ENCODE measurements around the gene NUAK1.

NUAK1 gene

DNA sequence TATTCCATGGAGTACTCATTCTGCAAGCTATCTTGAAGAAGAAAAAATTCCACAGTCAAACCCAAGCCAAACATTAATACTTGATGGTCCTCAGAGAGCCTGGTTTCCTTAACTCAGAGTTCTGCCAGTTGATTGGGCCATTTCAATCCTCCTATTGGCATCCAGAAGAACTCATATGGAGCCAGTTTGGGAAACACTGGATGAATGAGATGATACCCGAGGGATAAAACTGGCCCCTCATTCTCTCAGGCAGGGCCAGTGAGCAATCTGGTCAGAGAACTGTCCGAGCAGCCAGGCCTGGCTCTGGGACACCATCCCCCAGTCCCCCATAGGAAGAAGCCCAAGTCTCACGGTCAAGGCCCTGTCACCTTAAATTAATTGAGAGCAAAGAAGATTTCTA, 48.8 kb downstream of the NUAK1 start:
- TF ChIP-seq EZH2phosphoT487 (IDR thresholded peaks at IDR 0.05; ENCODE audit: low read depth) = no peak
- no peak for TF ChIP-seq CTCF (IDR thresholded peaks at IDR 0.05; ENCODE audit: low read depth, low read length)
- no peaks in the 10 kb centered on the region for H3K79me2 ChIP-seq (ENCODE audit: low read length)

DNA sequence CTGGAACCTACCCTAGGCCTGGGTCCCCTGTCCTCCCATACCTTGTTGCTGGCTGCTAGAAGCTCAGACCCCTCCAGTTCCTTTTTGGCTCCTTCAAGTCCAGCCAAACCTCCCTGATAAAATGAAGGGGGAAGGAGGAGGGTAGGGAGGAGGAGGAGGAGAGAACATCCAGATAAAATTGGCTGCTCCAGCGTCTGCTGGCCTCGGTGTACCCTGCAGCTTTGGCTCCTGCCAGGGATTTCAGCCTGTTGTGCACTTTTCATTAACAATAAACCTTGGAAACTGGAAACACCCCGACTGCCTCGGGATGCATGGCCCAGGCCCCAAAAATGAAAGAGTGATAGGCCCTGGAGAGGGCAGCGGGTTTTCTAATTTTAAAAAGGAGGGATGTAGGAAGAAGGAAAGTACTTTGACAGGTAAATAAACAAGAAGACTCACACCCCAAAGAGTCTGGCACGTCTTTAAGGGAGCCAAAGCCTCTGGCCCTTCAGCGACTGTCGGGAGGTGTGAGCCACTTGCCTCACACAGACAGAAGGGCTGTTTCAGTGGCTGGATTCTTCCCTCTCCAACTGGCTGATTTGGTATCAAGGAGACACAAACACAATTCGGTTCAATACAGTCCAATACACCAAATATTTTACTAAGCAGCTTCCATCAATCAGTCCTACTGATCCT, 49.8 kb downstream of the NUAK1 start:
- Histone ChIP-seq H3K27me3 (ENCODE audit: low read depth, low read length) (peaks cover 33% of the 10 kb centered on the region), H3K79me2 (ENCODE audit: low read length) (no peaks in the 10 kb centered on the region)

More for the DNA sequence above, 48.8 kb downstream of the NUAK1 start:
- Histone ChIP-seq H3K4me1 (ENCODE audit: low read length) (peaks cover 9% of the 10 kb centered on the region), H4K20me1 (ENCODE audit: insufficient read depth, low read length) (no peaks in the 10 kb centered on the region), H3K27ac (ENCODE audit: low read length) (no peak overlapping the region), H2AFZ (ENCODE audit: low read depth, low read length) (no peak overlapping the region), H3K36me3 (replicated peaks; ENCODE audit: low read depth, low read length) (no peaks in the 10 kb centered on the region), H3K9me3 (ENCODE audit: insufficient read depth, low read length) (no peaks in the 10 kb centered on the region), H3K27me3 (ENCODE audit: low read depth, low read length) (peaks cover 35% of the 10 kb centered on the region), H3K4me2 (ENCODE audit: low read length) (no peak overlapping the region), H3K9ac (ENCODE audit: low read length) (no peak overlapping the region), H3K4me3 (ENCODE audit: low read length) (no peak overlapping the region)

GRCh38 chr12:106088246-106088808, 50.4 kb downstream of the NUAK1 start:
- no peaks in the 10 kb centered on the region for H3K79me2 ChIP-seq (ENCODE audit: low read length)
- H3K9me3 ChIP-seq (ENCODE audit: insufficient read depth, low read length) = no peaks in the 10 kb centered on the region
- H3K27ac ChIP-seq (ENCODE audit: low read length) = no peak overlapping the region
- H3K4me2 ChIP-seq (ENCODE audit: low read length) = no peak overlapping the region
- TF ChIP-seq CTCF (IDR thresholded peaks at IDR 0.05; ENCODE audit: low read depth, low read length) = no peak
- TF ChIP-seq EZH2phosphoT487 (IDR thresholded peaks at IDR 0.05; ENCODE audit: low read depth) = no peak
- H3K4me3 ChIP-seq (ENCODE audit: low read length) = no peak overlapping the region
- no peak overlapping the region for H3K9ac ChIP-seq (ENCODE audit: low read length)
- H4K20me1 ChIP-seq (ENCODE audit: insufficient read depth, low read length) = no peaks in the 10 kb centered on the region
- peaks cover 38% of the 10 kb centered on the region for H3K27me3 ChIP-seq (ENCODE audit: low read depth, low read length)
- H3K4me1 ChIP-seq (ENCODE audit: low read length) = peaks cover 20% of the 10 kb centered on the region
- no peak overlapping the region for H2AFZ ChIP-seq (ENCODE audit: low read depth, low read length)
- H3K36me3 ChIP-seq (replicated peaks; ENCODE audit: low read depth, low read length) = no peaks in the 10 kb centered on the region

More for the DNA sequence above, 49.8 kb downstream of the NUAK1 start:
- H3K9me3 ChIP-seq (ENCODE audit: insufficient read depth, low read length) = no peaks in the 10 kb centered on the region
- H2AFZ ChIP-seq (ENCODE audit: low read depth, low read length) = no peak overlapping the region
- no peak overlapping the region for H3K27ac ChIP-seq (ENCODE audit: low read length)
- H3K9ac ChIP-seq (ENCODE audit: low read length) = no peak overlapping the region
- no peaks in the 10 kb centered on the region for H4K20me1 ChIP-seq (ENCODE audit: insufficient read depth, low read length)
- no peak overlapping the region for H3K4me3 ChIP-seq (ENCODE audit: low read length)
- no peaks in the 10 kb centered on the region for H3K36me3 ChIP-seq (replicated peaks; ENCODE audit: low read depth, low read length)
- no peak overlapping the region for H3K4me2 ChIP-seq (ENCODE audit: low read length)
- H3K4me1 ChIP-seq (ENCODE audit: low read length) = peaks cover 19% of the 10 kb centered on the region
- TF ChIP-seq EZH2phosphoT487 (IDR thresholded peaks at IDR 0.05; ENCODE audit: low read depth) = no peak

- Histone ChIP-seq H3K79me2 (ENCODE audit: low read length) (no peaks in the 10 kb centered on the region), H3K4me1 (ENCODE audit: low read length) (peaks cover 36% of the 10 kb centered on the region), H3K36me3 (replicated peaks; ENCODE audit: low read depth, low read length) (no peaks in the 10 kb centered on the region), H3K27ac (ENCODE audit: low read length) (no peak overlapping the region), H3K4me3 (ENCODE audit: low read length) (no peak overlapping the region), H2AFZ (ENCODE audit: low read depth, low read length) (no peak overlapping the region), H3K9ac (ENCODE audit: low read length) (no peak overlapping the region), H3K27me3 (ENCODE audit: low read depth, low read length) (peaks cover 51% of the 10 kb centered on the region), H4K20me1 (ENCODE audit: insufficient read depth, low read length) (no peaks in the 10 kb centered on the region), H3K9me3 (ENCODE audit: insufficient read depth, low read length) (no peaks in the 10 kb centered on the region), H3K4me2 (ENCODE audit: low read length) (no peak overlapping the region)
- TF ChIP-seq CTCF (IDR thresholded peaks at IDR 0.05; ENCODE audit: low read depth, low read length) (no peak), EZH2phosphoT487 (IDR thresholded peaks at IDR 0.05; ENCODE audit: low read depth) (no peak)
These were observed 52.1 kb downstream of the NUAK1 start for GRCh38 chr12:106086696-106087095.

Data from OCI-LY3 (cell line).